AG20443 (cell line): ENCODE data around the gene C10orf90.
"Not testable (repeated sequence)": the region's sequence is repeated elsewhere in the genome, so short reads cannot be mapped to it uniquely, and the experiment has no call there.

Source experiments
- DNase-seq: peaks from one replicate; pipeline ENCODE4 v3.0.0; 2012; ENCODE audit warnings: low spot score, mixed read lengths

Gene C10orf90

DNA sequence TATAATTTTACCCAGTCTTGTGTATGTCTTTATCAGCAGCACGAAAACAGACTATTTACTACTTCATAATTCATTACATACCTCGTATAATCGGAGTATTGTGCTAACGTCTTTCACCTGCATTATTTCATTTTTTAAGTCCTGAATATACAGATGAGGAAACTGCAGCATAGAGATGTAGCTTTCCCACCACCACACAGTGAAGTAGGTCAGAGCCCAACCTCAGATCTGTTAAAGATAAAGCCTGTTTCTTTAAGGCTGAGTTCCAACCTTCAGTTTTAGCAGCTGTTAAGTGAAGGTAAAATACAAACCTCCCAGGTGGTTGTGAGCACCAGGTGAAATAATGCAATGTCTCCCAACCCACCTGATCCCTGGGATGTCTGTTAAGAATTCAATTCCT is 280.2 kb downstream of the C10orf90 start:
- DNase-seq, result no peak

DNA sequence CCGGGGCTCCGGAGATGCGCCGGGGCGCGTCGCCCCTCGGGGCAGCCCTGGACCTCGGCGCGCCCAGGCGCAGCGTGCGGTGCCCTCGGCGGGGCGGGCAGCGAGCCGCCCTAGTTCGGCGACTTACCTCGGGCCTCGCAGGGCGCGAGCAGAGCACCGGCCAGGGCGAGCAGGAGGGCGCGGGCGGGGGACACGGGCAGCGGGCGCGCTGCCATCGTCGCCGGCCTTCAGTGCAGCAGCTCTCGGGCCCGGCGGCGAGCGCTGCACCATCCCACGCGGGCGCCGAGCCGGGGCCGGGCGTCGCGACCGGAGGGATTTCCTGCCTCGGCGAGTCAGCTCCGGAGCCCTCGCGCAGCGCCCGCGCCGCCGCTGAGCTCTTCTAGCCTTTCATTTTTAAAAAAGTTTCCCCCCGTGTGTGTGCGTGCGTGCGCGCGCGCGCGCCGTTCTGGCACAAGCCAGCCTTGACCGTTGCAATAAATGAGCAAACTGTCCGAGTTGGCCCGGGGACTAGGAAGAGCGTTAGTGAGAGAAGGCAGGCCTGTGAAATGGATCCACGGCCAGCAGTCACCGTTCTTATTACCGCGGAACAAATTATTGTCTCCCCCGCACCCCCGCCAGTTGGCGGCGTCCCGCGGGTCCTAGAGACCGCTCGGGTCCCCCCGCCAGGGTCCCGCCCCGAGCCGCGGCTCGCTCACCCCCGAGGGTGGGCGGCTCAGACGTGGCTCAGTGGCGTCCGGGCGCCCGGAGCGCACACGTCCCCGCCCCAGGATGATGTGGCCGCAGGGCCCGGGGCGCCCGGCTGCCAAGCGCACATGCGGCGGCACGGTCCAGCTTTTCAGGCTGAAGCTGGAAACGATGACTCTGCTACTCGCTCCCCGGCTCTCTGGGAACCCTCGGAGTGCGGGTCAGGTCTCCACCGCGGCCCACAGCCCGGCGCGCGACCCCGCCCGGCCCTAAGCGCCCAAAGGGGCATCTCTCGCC is 282.3 kb downstream of the C10orf90 start, which contains the start of gene ADAM12:
TSS of gene ADAM12 (minus strand) at position 547 of the 981 bp plus-strand sequence. CDS start at position 215, 332 bp downstream.
- DNase-seq, result peak; percentile 78

DNA sequence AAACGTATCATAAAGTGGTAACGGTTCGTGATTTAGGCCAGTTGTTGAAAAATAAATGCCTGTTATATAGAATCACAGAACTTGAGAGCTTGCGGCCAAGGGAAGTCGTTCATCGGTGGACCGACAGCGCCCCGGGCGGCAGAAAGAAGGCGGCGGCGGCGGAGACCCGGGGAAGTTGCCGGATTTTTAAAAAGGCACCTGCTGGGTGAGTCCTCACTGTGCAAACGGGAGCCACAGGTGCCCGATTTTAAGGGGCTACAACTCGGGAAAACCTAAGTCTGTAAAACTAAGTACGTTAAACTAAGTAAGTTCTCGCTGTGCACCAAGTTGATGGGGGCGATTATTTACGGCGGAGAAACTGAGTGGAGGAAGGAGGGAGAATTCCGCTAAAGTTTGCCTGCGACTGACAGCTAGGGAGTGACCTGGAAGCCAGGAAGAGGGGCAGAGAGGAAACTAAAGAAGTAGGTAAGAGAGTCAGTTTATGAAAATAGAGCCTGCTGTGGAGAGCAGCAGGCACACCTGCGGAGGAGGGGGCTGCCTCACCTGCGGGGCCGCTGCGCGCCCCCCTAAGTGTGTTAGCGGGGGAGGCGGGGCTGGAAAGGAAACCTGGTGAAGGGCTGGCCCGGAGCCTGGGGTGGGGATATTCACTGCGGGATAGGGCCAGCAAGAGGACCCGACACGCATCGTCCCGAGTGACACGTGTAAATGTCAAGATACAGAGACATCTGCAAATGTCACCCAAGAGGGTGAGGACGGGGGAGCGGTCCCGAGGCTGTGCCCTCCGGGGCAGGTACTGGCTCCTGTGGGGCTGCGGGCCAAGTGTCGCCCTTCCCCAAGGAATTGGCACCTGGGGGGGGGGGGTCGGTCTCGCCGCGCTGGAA is 283.2 kb downstream of the C10orf90 start:
- DNase-seq, result peak; percentile 82

DNA sequence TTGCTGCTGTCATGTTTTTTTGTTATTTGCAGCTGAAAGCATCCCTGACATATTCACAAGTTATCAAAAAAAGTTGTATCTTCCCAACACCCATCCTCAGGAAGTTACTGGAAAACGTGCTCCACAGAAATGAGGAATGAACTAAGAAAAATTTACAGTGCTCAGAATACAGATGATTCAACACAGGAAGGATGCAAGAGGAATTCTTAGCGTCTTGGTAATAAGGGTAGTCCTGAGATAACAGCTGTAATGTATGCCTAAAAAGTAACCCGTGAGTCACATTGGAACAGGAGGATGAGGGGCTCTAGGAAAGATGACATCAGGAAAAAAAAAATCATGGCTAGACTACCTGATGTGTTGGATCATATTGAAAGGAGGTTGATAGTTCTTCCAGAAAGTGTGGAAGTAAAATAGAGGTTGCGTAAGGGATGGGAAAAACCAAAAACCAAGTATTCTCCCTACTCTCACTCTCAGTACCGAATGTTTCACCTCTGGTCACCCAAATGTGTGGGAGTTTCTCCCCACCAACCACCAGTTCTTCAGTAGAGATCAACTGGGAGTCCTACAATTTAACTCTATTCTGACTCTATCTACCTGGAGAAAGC is 286.1 kb downstream of the C10orf90 start:
- DNase-seq, result peak; percentile 52

DNA sequence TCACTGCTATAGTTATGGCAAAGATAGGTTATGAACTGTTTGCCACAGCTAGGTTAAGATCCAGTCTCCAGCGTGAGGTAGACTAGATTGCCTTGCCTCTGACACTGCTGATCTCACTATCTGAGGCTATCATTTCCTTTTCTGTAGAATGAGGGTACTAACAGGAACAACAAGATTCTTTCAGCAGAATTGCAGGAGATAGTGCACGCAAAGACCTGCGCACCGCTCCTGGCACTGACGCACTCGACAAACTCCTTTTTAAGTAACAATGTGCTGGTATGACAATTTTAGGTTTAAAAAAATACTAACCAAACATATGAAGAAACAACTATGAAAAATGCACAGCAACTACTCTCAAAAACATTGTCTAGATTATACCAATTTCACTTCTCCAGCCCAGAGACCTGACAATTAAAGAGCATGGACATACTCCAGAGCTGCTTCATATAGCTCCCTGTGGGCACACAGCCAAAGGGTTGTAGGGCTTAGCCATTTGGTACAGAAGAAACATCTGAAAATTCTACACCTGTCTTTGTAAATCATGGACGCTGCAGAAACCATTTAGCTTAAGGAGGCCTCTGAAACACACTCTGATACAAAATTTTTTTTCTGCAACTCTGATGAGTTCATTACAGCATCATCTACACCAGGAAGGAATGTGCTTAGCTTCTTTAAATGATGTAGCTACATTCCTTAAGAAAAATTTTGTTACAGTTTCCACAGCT is 290.0 kb downstream of the C10orf90 start:
- DNase-seq, result no peak

DNA sequence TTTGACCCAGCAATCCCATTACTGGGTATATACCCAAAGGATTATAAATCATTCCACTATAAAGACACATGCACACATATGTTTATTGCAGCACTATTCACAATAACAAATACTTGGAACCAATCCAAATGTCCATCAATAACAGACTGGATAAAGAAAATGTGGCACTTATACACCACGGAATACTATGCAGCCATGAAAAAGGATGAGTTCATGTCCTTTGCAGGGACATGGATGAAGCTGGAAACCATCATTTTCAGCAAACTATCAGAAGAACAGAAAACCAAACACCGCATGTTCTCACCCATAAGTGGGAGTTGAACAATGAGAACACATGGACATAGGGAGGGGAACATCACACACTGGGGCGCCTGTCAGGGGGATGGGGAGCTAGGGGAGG is 291.3 kb downstream of the C10orf90 start:
- DNase-seq, result not testable (repeated sequence)

DNA sequence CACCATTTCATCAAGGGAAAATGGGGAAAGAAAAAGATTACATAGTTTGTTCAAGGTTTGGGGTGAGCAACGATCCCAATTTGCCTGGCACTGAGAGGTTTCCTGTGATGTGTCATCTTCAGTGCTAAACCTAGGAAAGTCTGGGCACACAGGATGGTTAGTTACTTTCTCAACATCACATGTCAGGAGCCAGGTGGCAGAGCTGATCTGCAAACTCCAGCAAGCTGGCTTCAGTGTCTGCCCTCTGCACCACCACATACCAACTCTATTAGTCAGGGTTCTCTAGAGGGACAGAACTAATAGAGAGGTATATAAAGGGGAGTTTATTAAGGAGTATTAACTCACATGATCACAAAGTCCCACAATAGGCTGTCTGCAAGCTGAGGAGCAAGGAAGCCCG is 293.5 kb downstream of the C10orf90 start:
- DNase-seq, result no peak

DNA sequence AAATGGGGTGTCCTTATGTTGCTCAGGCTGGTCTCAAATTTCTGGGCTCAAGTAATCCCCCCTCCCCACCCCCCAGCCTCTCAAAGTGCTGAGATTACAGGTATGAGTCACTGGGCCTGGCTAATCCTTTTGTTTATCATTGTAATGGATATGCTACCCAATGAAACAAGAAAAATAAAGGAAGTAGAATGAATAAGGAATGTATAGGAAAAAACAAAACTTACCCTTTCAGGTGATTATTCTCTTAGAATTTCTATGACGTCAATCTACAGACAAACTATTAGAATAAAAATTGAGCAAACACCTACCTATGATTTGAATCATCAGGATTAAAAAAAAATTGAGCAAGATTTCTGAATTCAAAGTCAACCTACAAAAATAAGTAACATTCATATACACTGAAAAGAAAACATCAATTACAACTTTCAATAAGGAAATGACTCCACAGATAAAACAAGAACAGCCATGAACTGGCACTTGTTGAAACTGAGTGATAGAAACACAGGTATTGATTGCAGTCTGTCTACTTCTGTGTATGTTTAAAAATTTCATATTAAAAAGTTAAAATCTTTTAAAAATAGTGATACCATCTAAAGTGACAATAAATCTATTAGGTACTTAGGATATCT is 294.5 kb downstream of the C10orf90 start:
- DNase-seq, result no peak

DNA sequence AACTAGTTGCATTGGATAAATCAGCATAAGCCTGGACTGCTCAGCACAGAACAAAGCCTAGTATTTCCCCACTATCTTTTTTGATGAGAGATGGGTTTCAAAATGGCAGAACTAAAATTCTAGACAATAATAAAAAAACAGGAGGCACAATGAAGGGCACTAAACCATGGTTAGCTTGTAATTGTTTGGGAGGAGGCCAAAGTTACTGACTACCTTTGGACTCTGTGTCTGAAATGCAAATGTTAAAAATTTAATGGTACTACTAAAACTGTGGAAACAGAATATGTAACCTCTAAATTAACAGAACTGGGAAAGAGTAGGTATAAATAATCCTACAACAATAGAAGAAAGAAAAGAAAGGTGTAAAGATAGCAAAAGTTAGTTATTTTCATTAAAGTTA is 295.2 kb downstream of the C10orf90 start:
- DNase-seq, result no peak
